ENCODE measurements around the gene LY6G6C. TPM values are rescaled to one million over a fixed set of nuclear protein-coding genes. Genes with fewer than 3 reads are reported as not detected.

LY6G6C gene
- total RNA-seq, 2 donors from 2014 or later: not detected

DNA sequence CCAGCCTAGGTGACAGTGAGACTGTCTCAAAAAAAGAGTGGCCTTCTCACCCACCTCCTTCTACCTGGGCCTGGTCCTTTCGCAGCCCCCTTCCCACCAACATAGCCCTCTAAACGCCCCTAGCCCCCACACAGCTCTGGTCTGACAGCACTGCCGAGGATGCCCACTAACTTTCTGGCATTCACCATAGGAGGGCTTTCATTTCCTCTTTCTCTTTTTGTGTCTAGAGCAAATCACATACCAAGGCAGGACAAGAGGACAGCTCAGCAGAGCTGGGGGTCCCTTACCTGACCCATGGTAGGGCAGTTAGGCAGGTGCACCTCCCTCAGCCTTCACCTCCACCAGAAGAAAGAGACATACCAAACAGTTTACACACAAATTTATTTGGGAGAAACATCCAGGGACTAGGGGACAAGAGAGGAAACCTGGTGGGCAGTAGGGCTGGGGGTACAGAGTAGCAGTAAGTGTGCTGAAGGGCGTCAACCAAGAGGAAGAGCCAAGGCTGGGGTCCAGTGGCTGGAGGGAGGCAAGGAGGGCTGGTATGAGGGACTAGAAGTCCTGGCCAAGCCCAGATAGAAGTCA lies 45.1 kb downstream of the LY6G6C start:
- Histone ChIP-seq H3K4me1 (ENCODE audit: control insufficient read depth in 1 of 2, low read depth in 2 of 2) (peaks cover 0 to 11% of the 10 kb centered on the region in 2 donors), H3K4me3 (no peak overlapping the region), H3K36me3 (peaks cover 15% of the 10 kb centered on the region), H3K27me3 (replicated peaks; ENCODE audit: insufficient read depth) (no peaks in the 10 kb centered on the region), H3K27ac (no peak overlapping the region), H3K9me3 (no peaks in the 10 kb centered on the region)
- TF ChIP-seq CTCF (IDR thresholded peaks at IDR 0.05): no peak
- no peak for ATAC-seq (ENCODE audit: insufficient number of reproducible peaks, low FRiP score, low read depth)
- no peak for DNase-seq (ENCODE audit: low spot score)

DNA sequence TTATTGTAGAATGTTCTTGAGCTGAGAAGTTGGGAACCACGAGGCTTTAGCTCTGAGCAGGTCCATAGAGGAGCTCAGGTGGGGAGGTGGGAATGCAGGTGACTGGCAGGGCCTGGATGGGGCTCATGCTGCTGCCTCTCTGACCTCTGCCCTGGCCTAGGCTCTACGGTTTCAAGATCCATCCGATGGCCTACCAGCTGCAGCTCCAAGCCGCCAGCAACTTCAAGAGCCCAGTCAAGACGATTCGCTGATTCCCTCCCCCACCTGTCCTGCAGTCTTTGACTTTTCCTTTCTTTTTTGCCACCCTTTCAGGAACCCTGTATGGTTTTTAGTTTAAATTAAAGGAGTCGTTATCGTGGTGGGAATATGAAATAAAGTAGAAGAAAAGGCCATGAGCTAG lies 51.9 kb downstream of the LY6G6C start, which contains the start of gene LY6G5B:
Gene LY6G5B (plus strand): TSS at position 301 of the 400 bp plus-strand sequence. CDS start 975 bp downstream, outside the sequence.
- ATAC-seq (ENCODE audit: insufficient number of reproducible peaks, low FRiP score, low read depth) (no peak), DNase-seq (ENCODE audit: low spot score) (no peak)
- H3K4me3 ChIP-seq: no peak within 1 kb of the TSS
- peaks cover 58% of the 10 kb centered on the region for H3K36me3 ChIP-seq
- H3K27me3 ChIP-seq (replicated peaks; ENCODE audit: insufficient read depth): no peaks in the 10 kb centered on the region
- H3K27ac ChIP-seq: no peak within 1 kb of the TSS
- no peaks in the 10 kb centered on the region for H3K9me3 ChIP-seq
- TF ChIP-seq CTCF (IDR thresholded peaks at IDR 0.05): no peak
- peaks cover 9 to 24% of the 10 kb centered on the region in 2 donors for H3K4me1 ChIP-seq (ENCODE audit: control insufficient read depth in 1 of 2, low read depth in 2 of 2)

Other genes with a start within 250 kb of the LY6G6C start
- 1 to 10 TPM; 4.1 to 6.6 TPM for gene MICB, start 223.6 kb downstream of the LY6G6C start, total RNA-seq
- not detected for gene MCCD1, start 192.8 kb downstream of the LY6G6C start, total RNA-seq
- gene DDX39B, start 179.7 kb downstream of the LY6G6C start, total RNA-seq: 100 to 1,000 TPM; 198 to 217 TPM
- gene ATP6V1G2, start 175.1 kb downstream of the LY6G6C start, total RNA-seq: under 1 TPM; 0.78 to 0.95 TPM
- 10 to 100 TPM; 23.8 to 24.2 TPM for gene NFKBIL1, start 174.1 kb downstream of the LY6G6C start, total RNA-seq
- gene LTA, start 149.5 kb downstream of the LY6G6C start, total RNA-seq: not detected
- 1 to 10 TPM in 1 of 2 donors, under 1 TPM in 1; 0.71 to 3.2 TPM for gene TNF, start 146.2 kb downstream of the LY6G6C start, total RNA-seq
- gene LTB, start 139.3 kb downstream of the LY6G6C start, total RNA-seq: not detected
- 10 to 100 TPM in 1 of 2 donors, 1 to 10 TPM in 1; 4.9 to 37.9 TPM for gene LST1, start 135.5 kb downstream of the LY6G6C start, total RNA-seq
- not detected for gene NCR3, start 128.7 kb downstream of the LY6G6C start, total RNA-seq
- 10 to 100 TPM; 21.5 to 39.6 TPM for gene AIF1, start 106.5 kb downstream of the LY6G6C start, total RNA-seq
- gene PRRC2A, start 101.0 kb downstream of the LY6G6C start, total RNA-seq: 100 to 1,000 TPM in 1 of 2 donors, 10 to 100 TPM in 1; 94.2 to 130 TPM
- gene BAG6, start 69.1 kb downstream of the LY6G6C start, total RNA-seq: 100 to 1,000 TPM; 154 to 182 TPM
- 1 to 10 TPM in 1 of 2 donors, not detected in 1; 2.2 TPM for gene APOM, start 65.9 kb downstream of the LY6G6C start, total RNA-seq
- gene C6orf47, start 61.0 kb downstream of the LY6G6C start, total RNA-seq: 10 to 100 TPM; 23.7 to 40.1 TPM
- gene GPANK1, start 56.7 kb downstream of the LY6G6C start, total RNA-seq: 10 to 100 TPM; 15.0 to 19.2 TPM
- 100 to 1,000 TPM; 175 to 202 TPM for gene CSNK2B, start 55.7 kb downstream of the LY6G6C start, total RNA-seq
- 10 to 100 TPM in 1 of 2 donors, 1 to 10 TPM in 1; 9.6 to 24.3 TPM for gene LY6G5B, start 51.8 kb downstream of the LY6G6C start, total RNA-seq
- gene LY6G5C, start 40.7 kb downstream of the LY6G6C start, total RNA-seq: not detected
- gene ABHD16A, start 18.4 kb downstream of the LY6G6C start, total RNA-seq: 10 to 100 TPM; 49.3 to 52.8 TPM
- gene LY6G6F, start 14.9 kb downstream of the LY6G6C start, total RNA-seq: not detected
- gene LY6G6D, start 6.4 kb downstream of the LY6G6C start, total RNA-seq: not detected
- gene MPIG6B, start 1.6 kb upstream of the LY6G6C start, total RNA-seq: not detected
- gene DDAH2, start 7.6 kb upstream of the LY6G6C start, total RNA-seq: 100 to 1,000 TPM; 136 TPM
- gene CLIC1, start 14.8 kb upstream of the LY6G6C start, total RNA-seq: 100 to 1,000 TPM; 222 to 251 TPM
- gene MSH5, start 18.3 kb upstream of the LY6G6C start, total RNA-seq: 10 to 100 TPM in 1 of 2 donors, 1 to 10 TPM in 1; 5.7 to 10.5 TPM
- gene SAPCD1, start 40.9 kb upstream of the LY6G6C start, total RNA-seq: 10 to 100 TPM in 1 of 2 donors, not detected in 1; 13.3 TPM
- under 1 TPM; 0.68 to 0.78 TPM for gene VWA7, start 55.6 kb upstream of the LY6G6C start, total RNA-seq
- gene VARS1, start 74.0 kb upstream of the LY6G6C start, total RNA-seq: 10 to 100 TPM; 24.8 to 46.8 TPM
- 10 to 100 TPM; 21.2 to 40.1 TPM for gene LSM2, start 85.2 kb upstream of the LY6G6C start, total RNA-seq
- 1 to 10 TPM; 1.1 to 1.2 TPM for gene HSPA1L, start 93.5 kb upstream of the LY6G6C start, total RNA-seq
- 100 to 1,000 TPM; 240 to 354 TPM for gene HSPA1A, start 93.8 kb upstream of the LY6G6C start, total RNA-seq
- 100 to 1,000 TPM; 178 to 262 TPM for gene HSPA1B, start 106.0 kb upstream of the LY6G6C start, total RNA-seq
- gene NEU1, start 141.1 kb upstream of the LY6G6C start, total RNA-seq: 10 to 100 TPM; 26.0 to 35.2 TPM
- 1 to 10 TPM in 1 of 2 donors, not detected in 1; 5.8 TPM for gene SLC44A4, start 157.3 kb upstream of the LY6G6C start, total RNA-seq
- 10 to 100 TPM; 19.5 to 33.2 TPM for gene EHMT2, start 176.0 kb upstream of the LY6G6C start, total RNA-seq
- gene ZBTB12, start 180.3 kb upstream of the LY6G6C start, total RNA-seq: 1 to 10 TPM in 1 of 2 donors, not detected in 1; 1.6 TPM
- 10 to 100 TPM; 13.8 to 40.2 TPM for gene C2, start 206.0 kb upstream of the LY6G6C start, total RNA-seq
- gene CFB, start 224.3 kb upstream of the LY6G6C start, total RNA-seq: 100 to 1,000 TPM in 1 of 2 donors, 10 to 100 TPM in 1; 55.2 to 142 TPM
- 10 to 100 TPM; 62.4 to 69.3 TPM for gene NELFE, start 237.2 kb upstream of the LY6G6C start, total RNA-seq
- 10 to 100 TPM; 37.7 to 73.0 TPM for gene SKIC2, start 237.4 kb upstream of the LY6G6C start, total RNA-seq

Measured in thoracic aorta (tissue), 2 donors.